PC-3 (cell line): ENCODE data around the gene TMEM131.

Experiments used
- EZH2 ChIP-seq: fragments of 300-600 bp; sonication (generic); IDR thresholded peaks from one replicate; pipeline ENCODE4 v1.6.1; 2017; ENCODE audit warnings: antibody characterized with exemption, mild to moderate bottlenecking, low read length; ENCODE audit not compliant: unreplicated experiment
- EZH2phosphoT487 ChIP-seq: fragments of 300-600 bp; sonication (generic); IDR thresholded peaks from 2 replicates; pipeline ENCODE4 v1.6.1; 2018; ENCODE audit warnings: mild to moderate bottlenecking, antibody characterized with exemption, low read length, borderline replicate concordance
- TF ChIP-seq, protein P1 (sequence below): fragments of 300-600 bp; sonication (generic); conservative IDR thresholded peaks from 2 replicates; pipeline ENCODE4 v1.5.1; 2017; ENCODE audit warnings: antibody characterized with exemption, low read depth, mild to moderate bottlenecking, low read length

DNA sequence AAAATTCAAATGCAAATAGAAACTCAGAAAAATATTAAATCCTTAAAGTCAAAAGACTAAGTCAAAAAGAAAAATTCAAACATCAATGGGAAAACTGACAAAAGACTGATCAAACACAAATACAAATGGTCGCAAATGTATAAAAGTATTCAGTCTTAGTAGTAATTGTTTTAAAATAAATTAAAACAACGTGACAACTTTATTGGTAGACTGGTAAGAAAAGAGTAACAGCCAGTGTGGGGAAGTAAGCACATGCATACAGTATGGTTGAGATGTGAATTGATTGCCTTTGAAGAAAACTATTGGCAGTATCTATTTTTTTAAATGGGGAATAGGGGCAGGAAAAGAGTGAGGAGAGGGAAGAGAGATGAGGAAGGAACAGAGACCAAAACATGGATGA is 9.8 kb downstream of the TMEM131 start:
- TF ChIP-seq, protein P1, sequence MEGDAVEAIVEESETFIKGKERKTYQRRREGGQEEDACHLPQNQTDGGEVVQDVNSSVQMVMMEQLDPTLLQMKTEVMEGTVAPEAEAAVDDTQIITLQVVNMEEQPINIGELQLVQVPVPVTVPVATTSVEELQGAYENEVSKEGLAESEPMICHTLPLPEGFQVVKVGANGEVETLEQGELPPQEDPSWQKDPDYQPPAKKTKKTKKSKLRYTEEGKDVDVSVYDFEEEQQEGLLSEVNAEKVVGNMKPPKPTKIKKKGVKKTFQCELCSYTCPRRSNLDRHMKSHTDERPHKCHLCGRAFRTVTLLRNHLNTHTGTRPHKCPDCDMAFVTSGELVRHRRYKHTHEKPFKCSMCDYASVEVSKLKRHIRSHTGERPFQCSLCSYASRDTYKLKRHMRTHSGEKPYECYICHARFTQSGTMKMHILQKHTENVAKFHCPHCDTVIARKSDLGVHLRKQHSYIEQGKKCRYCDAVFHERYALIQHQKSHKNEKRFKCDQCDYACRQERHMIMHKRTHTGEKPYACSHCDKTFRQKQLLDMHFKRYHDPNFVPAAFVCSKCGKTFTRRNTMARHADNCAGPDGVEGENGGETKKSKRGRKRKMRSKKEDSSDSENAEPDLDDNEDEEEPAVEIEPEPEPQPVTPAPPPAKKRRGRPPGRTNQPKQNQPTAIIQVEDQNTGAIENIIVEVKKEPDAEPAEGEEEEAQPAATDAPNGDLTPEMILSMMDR, result no peak
- no peak for TF ChIP-seq EZH2
- TF ChIP-seq EZH2phosphoT487, result no peak
